ENCODE measurements around the gene GRAMD1A.

GRAMD1A gene

DNA sequence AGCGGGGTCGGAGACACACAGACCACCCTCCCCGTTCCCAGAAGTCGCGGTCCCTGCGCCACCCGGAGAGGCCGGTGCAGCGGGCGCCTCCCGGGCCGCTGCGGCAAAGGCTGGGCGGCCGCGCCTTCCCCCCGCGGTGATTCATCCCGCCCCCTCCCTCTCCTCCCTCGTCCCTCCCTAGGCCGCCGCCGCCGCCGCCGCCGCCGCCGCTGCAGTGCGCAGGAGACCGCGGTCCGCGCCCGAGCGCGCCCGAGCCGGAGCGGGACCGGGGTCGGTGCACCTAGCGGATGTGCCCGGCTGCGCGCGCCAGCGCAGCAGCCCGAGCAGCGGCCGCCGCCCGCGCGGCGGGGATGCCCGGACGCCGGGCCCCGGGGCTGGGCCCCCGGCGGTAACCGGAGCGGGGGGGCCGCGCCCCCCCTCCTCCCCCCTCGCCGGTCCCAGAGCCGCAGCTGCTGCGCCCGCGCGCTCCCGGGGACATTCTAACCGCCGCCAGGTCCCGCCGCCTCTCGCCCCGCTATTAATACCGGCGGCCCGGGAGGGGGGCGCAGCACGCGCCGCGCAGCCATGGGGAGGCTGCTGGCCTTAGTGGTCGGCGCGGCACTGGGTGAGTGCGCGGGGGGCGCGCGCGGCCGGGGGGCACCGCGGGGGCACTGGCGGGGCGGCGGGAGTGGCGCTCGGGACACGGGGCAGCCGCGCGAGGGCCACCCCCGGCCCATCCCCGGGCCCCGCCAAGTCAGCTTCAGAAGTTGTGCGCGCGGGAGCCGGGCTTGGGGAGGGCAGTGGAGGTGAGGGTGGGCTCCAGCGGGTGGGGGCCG lies 30.3 kb downstream of the GRAMD1A start, which contains the start of gene SCN1B:
TSS of gene SCN1B (plus strand) at position 214 of the 815 bp plus-strand sequence. CDS start at position 565, 351 bp downstream.
- Histone ChIP-seq H3K27ac (peak within 1 kb of the TSS in 4 of 21 experiments; percentile 11 to 55 (median 22)), H3K4me3 (peak within 1 kb of the TSS; percentile 26 to 57 (median 33))

DNA sequence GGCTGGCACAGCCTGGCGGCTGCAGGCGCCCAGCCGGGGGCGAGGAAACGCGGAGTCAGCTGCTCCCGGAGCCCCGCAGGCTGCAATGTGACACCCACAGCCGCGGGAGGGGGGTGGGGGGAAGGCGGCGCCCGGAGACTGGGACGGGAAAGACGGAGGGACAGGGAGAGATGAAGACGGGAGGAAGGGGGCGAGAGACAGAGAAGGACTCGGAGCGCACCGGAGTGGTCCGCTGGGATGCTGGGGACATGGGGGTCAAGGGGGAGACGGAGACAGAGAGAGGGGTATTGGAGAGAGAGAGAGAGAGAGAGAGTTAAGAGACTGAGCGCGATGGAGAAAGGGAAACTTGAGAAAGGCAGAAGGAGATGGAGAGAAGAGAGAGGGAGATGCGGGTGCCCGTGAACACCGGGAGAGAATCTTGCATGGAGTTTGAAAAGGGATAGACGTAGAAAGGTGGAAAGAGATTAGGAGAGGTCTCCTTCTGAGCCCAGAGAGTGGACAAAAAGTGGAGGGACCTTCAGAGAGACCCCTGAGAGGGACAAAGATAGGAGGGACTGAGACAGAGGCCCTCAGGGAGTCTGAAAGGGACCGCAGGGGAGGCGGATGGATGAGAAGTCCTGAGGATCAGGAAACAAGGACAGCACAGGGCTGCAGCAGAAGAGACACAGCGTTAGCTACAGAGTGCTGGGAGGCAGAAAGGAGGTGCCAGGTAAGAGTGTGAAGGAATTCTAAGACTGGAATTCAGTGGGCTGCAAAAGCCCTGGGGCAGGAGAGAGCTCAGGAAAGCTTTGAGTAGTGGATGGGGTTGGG lies 31.2 kb downstream of the GRAMD1A start:
- peak overlapping the region in 4 of 21 experiments; percentile 11 to 55 (median 22) for H3K27ac ChIP-seq
- peak overlapping the region; percentile 26 to 57 (median 33) for H3K4me3 ChIP-seq

DNA sequence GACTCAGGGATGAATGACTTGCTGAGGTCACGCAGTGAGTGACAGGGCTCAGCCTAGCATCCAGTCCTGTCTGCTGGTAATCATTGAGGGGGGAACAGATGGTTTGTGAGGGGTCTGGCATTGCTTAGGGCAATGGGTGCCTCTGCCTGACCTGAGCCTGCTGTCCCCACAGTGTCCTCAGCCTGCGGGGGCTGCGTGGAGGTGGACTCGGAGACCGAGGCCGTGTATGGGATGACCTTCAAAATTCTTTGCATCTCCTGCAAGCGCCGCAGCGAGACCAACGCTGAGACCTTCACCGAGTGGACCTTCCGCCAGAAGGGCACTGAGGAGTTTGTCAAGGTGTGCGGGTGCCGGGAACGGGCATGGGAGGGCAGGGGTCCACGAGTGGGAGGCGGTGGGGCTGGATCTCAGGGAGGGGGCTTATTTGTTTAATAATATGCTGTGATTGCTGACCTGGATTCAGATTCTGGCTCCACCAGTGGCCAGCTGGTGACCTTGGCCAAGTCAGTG lies 32.3 kb downstream of the GRAMD1A start:
- H3K27ac ChIP-seq = no peak overlapping the region
- no peak overlapping the region for H3K4me3 ChIP-seq

DNA sequence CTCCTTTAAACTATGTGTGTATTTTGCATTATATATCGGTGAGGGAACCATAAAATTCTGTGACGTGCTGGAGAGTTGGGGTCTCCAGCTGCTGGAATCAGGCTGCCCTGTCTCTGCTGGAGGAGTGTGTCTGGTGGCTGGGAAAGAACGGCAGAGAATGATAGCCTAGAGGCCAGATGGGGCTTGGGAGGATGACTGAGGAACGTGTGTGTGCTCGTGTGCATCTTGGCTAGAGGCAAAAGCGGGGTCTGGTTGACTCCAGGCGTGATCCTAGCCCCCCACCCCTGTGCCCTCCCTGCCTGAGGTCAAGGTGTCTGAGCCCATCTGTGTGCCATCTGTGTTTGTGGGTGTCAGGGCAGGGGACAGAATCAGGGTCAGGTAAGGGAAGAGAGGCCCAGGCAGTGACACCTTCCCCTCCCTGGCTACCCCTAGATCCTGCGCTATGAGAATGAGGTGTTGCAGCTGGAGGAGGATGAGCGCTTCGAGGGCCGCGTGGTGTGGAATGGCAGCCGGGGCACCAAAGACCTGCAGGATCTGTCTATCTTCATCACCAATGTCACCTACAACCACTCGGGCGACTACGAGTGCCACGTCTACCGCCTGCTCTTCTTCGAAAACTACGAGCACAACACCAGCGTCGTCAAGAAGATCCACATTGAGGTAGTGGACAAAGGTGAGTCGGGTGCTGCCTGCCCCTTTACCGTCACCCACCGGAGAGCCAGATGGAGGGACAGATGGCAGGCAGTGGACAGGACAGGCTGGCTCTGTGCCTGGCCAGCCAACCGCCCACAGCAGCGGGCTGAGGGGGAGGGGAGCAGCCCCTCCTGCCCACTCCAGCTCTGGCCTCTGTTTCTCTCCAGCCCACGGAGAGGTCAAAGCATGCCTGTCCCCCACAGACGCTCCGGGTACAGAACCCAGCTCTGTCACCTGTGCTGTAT lies 33.2 kb downstream of the GRAMD1A start:
- Histone ChIP-seq H3K4me3 (no peak overlapping the region), H3K27ac (no peak overlapping the region)

DNA sequence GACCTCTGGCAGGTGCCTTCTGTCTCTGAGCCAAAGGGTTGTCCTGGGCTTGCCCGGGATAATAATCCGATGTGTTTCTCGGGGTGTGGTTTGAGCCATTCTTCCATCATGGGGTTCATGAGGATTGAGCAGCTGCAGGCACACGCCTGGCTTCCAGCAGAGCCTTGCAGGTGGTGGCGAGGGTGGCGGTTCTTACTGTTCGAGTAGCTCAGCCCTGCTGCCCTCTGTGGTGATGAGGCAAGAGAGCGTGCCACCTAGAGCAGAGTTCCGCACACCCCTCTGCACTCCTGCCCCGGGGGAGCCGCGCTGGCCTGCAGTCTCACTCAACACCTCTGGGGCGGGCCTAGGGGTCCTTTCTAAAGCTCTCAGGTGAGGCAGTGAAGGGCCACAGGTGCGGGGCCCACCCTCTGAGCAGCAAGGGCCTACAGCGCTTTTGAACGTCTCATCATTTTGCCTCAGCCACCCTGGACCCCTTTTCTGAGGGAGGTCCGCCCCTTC lies 33.9 kb downstream of the GRAMD1A start:
- H3K4me3 ChIP-seq = no peak overlapping the region
- no peak overlapping the region for H3K27ac ChIP-seq

DNA sequence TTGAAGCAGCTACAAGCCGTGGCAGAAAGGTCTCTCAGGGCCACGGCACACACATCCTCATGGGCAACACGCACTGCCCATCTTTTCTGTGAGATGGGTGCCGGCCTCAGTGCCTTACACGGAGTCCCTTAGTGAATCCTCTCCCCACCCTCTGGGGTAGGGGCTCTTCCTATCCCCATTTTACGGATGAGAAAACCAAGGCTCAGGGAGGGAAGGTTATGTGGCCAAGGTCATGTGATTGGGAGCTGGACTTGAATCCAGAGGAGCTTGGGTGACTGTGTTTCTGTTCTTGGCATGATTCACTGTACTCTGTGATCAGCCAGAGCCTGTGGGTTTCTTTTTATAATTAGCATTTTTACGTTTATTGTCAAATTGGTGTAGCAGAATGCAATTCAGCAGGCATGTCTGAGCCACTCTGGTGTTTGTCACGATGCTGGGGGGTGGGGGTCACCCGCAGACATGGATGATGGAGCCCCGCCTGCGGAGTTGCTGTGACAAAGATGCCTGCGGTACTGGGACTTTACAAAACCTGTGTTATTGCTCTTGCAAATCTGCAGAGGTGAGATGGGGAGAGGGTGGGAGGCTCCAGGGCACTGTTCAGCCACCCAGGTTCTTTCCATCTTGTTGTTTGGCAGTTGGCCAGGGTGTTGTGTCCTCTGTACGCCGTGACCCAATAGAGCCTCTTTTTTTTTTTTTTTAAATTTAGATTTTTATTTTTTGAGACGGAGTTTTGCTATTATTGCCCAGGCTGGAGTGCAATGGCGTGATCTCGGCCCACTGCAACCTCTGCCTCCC lies 34.7 kb downstream of the GRAMD1A start:
- no peak overlapping the region for H3K27ac ChIP-seq
- H3K4me3 ChIP-seq = no peak overlapping the region

DNA sequence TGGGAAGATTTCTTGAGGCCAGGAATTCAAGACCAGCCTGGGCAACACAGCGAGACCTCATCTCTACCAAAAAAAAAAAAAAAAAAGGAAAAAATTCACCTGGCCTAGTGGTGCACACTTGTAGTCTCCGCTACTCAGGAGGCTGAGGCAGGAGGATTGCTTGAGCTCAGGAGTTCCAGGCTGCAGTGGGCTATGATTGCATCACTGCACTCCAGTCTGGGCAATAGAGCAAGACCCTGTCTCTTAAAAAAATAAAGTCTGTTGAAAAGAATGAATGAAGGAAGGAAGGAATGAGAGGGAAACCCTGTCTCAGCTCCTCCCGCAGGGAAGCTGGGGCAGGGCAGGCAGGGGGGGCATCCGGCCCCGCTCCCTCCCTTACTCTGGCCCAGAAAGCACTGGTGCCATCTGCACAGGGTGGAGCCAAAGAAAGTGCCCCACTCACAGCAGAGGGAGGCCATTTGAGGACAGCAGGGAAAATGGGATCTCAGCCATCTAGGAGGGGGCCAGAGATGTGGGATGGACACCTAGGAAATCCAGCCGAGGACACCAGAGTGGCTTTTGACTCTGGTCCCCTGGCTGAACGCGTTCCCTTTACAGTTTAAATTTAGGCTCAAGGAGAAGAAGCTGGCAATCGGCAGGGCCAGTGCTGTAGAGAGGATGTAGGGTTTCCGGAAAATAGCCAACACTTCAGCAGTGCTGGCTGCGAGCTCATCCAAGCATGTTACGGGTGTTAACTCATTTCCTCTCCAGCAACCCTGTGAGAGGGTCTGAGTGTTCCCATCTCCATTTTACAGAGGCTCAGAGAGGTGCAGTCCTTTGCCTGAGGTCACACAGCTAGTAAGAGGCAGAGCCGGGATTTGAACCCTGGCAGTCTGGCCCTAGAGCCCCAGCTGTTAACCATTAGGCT lies 37.8 kb downstream of the GRAMD1A start:
- Histone ChIP-seq H3K4me3 (no peak overlapping the region), H3K27ac (no peak overlapping the region)

DNA sequence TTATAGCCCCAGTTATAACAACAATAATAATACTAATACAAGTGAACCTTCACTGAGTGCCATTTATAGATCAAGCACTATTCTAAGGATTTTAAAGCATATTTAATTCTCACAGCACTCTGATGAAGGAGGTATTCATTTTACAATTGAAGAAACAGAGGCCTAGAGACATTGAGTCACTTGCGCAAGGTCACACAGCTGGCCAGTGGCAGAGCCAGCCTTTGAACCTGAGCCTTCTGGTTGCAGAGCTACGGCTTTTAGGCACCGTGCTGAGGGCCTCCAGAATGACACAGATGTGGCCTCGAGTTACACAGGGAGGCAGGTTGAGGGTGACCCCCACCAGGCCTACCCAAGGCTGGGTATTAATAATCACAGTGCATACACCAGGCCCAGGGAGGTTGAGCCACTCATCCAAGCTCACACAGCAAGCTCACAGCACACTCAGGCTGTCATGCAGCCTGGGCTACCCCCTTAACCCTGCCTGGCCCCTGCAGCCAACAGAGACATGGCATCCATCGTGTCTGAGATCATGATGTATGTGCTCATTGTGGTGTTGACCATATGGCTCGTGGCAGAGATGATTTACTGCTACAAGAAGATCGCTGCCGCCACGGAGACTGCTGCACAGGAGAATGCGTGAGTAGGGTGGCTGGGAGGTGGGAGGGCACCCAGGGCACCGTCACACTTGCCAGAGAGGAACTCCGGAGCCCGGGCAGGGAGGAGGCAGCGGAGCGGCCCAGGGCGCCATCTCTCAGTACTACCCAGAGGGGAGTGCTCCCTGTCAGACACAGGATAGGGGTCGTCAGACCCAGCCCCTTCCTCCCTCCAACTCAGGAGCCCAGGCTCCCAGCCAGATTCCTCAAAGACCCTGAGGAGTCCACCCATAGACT lies 38.7 kb downstream of the GRAMD1A start:
- Histone ChIP-seq H3K27ac (no peak overlapping the region), H3K4me3 (no peak overlapping the region)

DNA sequence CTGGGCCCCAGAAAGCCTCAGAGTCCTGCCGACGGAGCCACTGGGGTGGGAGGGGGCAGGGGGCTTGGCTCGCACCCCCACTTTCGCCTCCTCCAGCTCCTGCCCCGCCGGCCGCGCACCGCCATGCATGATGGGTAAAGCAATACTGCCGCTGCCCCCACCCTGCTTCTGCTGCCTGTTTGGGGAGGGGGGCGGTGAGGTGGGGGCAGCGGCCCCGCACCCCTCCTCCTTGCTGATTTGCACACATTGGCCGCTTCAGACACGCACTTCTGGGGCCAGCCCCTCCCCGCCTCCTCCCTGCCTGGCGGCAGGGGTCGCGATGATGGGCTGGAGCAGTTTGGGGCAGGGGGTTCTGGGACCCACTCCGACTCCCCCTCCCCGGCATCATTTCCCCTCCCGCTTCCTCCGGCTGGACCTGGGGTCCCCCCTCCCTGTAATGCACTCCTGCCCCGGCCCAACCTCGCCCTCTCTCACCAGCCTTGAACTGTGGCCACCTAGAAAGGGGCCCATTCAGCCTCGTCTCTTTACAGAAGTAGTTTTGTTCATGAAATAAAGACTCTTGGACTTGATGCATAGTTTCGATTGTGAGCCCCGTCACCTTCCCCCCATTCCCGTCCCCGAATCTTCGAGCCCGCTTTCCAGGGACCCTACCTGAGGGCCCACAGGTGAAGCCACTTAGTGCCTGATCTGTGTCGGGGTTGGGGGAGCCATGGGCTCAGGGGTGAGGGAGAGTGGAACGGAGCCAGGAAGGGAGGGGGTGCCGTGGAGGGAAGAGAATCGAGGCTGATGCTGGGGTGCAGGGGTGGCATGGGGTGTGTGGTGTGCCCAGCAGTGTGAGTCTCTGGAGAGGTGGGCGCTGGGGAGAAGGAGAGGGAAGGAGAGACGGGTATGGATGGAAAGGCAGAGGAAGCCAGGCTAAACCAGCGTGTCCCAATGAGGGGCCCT lies 40.0 kb downstream of the GRAMD1A start:
- Histone ChIP-seq H3K27ac (peak overlapping the region in 11 of 21 experiments; percentile 3 to 63 (median 42)), H3K4me3 (peak overlapping the region in 3 of 7 experiments; percentile 2 to 29 (median 22))

DNA sequence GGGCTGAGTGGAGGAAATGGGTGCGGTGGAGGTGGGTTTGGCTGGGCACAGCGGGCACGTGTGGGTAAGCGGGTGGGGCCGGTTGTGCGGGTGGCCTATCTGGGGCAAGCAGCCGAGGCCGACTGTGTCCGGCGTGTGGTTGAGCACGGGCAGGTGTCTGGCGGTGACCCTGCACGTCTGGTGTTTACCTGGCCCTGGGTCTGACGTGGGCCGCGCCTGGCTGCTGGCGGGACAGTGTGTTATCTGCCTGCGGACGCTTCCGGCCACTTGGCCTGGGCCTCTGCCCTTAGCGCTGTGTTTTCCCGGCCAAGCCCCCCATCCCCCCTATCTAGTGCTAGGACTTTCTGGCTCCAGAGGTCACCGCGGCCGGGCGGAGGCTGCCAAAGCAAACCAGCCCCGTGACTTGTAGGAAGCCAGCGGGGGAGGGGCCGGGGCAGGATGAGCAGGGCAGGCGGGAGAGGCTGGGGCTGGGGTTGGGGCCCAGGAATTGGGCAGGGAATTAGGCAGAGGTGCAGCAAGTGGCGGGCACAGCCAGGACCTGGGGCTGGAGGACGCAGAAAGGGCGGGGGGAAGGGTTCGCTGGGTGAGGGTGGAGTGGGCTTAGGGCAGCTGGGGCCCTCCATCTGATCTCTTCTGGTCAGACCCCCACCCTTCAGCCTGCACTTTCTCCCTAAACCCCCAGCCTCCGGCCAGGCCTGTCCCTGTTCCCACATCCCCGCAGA lies 40.9 kb downstream of the GRAMD1A start:
- H3K4me3 ChIP-seq = peak overlapping the region in 3 of 7 experiments; percentile 1 to 29 (median 22)
- peak overlapping the region in 13 of 21 experiments; percentile 1 to 63 (median 42) for H3K27ac ChIP-seq

DNA sequence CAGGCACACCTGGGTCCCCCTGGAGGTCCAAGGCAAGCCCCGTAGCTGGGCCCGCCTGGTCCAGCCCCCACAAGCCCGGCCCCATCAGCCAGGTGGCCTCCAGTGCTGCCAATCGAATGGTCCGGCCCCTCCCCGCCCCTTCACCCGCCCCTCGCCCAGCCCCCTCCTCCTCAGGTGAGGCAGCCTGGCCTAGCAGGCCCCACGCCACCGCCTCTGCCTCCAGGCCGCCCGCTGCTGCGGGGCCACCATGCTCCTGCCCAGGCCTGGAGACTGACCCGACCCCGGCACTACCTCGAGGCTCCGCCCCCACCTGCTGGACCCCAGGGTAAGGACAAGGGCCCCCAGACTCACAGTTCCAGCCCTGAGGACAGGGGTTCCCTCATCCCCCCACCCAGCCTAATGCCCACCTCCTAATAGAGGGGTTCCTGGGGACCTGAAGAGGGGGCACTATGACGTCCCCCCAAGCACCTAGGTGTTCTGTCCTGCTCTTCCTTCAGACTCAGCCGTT lies 41.5 kb downstream of the GRAMD1A start, which contains the start of gene HPN:
TSS of gene HPN (plus strand) at position 174 of the 508 bp plus-strand sequence. CDS start 786 bp downstream, outside the sequence.
- peak within 1 kb of the TSS in 3 of 7 experiments; percentile 1 to 29 (median 22) for H3K4me3 ChIP-seq
- peak within 1 kb of the TSS in 13 of 21 experiments; percentile 1 to 63 (median 42) for H3K27ac ChIP-seq

DNA sequence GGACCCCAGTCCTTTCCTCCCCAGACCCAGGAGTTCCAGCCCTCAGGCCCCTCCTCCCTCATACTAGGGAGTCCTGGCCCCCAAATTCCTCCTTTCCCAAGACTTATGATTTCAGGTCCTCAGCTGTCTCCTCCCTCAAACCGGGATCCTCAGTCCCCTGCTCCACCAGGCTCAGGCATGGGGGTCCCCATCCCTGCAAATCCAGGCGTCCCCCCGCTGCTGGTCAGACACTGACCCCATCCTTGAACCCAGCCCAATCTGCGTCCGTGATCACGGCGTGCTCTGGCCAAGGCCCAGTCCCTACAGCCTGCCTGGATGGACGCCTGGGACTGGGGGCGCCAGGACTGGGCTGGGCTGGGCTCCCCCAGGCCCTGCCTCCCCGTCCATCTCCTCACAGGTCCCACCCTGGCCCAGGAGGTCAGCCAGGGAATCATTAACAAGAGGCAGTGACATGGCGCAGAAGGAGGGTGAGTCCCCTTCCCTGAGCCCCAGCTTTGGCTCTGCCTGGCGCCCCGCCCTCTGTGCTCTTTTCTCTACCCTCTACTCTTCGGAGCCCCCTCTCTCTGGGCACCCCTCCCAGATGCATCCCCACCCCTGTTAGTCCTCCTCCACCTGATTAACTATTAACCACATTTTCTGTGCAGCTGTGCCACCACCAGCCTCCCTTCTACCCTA lies 42.1 kb downstream of the GRAMD1A start:
- no peak overlapping the region for H3K4me3 ChIP-seq
- no peak overlapping the region for H3K27ac ChIP-seq

DNA sequence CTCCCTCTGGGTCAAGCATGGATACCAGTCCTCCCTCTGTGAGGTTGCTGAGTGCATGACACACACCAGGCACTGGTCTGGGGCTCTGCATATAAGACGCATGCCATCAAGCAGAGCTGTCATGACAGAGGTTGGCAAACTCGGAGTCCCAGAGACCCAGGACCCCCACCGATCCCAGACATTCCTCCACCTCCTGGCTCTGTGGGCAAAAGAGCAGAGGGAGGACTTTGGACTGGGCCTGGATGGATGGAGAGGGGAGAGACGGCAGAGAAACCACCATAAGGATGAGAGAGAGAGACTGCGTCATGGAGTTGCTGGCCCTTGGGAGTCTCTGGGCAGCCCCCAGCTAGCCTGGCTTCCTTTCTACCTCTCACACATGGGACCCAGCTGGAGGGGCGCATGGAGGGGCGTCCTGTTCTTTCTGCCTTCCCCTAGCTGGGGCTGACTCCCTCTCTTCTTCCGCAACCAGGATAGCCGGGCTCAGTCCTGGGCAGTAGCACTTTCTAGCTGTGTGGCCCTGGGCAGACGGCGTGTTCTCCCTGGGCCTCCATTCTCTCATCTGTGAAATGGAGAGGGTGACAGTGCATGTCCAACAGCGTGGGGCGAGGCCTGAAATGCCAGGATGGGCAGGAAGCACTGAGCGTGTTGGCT lies 43.0 kb downstream of the GRAMD1A start:
- Histone ChIP-seq H3K27ac (no peak overlapping the region), H3K4me3 (no peak overlapping the region)

Measured in skin epidermis (tissue), 12 donors.